Measurements from ENCODE around the gene RAB3GAP2.
"Not testable (repeated sequence)": the region's sequence is repeated elsewhere in the genome, so short reads cannot be mapped to it uniquely, and the experiment has no call there.

Gene RAB3GAP2

DNA sequence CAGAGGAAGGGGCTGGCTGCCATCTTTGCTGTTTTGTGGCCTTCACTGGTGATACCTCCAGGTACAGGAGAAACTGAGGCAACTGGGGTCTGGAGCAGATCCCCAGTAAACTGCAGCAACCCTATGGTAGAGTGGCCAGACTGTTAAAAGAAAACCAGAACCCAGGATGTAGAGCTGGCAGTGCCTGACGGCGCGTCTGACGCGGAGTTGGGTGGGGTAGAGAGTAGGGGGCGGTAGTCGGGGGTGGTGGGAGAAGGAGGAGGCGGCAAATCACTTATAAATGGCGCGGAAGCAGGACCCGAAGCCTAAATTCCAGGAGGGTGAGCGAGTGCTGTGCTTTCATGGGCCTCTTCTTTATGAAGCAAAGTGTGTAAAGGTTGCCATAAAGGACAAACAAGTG is 19.0 kb downstream of the RAB3GAP2 start:
- H3K36me3 ChIP-seq (ENCODE audit: insufficient read depth, low read depth, low read length): peaks cover 49% of the 10 kb centered on the region
- peaks cover 37% of the 10 kb centered on the region for H3K9me3 ChIP-seq (ENCODE audit: insufficient read depth, low read depth, low read length)
- H3K27ac ChIP-seq (ENCODE audit: low read length); H3K9ac ChIP-seq (ENCODE audit: low read depth, low read length); H3K4me1 ChIP-seq (ENCODE audit: insufficient read depth, low read length); H3K4me3 ChIP-seq (ENCODE audit: low read length); H3K27me3 ChIP-seq (ENCODE audit: insufficient read depth, low read length): not testable (repeated sequence)

DNA sequence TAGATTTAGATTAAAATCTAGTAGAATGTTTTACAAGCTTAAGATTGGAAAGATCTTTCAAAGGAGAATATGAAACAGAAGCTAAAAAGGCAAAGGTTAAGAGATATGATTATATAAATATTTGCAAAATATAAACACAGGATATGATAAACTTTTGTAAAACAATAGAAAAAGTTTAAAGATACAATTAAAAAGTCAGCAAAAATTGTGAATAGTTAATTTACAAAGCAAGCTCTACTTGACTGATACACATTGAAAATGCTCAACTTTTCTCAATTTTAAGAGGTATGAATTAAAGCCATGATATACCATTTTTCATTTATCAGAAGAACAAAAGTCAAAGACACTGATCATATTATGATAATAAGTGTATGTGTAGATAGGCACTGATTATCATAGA is 21.0 kb downstream of the RAB3GAP2 start:
- no peaks in the 10 kb centered on the region for H3K27me3 ChIP-seq (ENCODE audit: insufficient read depth, low read length)
- H3K9me3 ChIP-seq (ENCODE audit: insufficient read depth, low read depth, low read length): peaks cover 48% of the 10 kb centered on the region
- H3K36me3 ChIP-seq (ENCODE audit: insufficient read depth, low read depth, low read length): peaks cover 60% of the 10 kb centered on the region
- peaks cover 1% of the 10 kb centered on the region; the same call in 1 of the 2 replicates for H3K4me1 ChIP-seq (ENCODE audit: insufficient read depth, low read length)
- no peak overlapping the region for H3K4me3 ChIP-seq (ENCODE audit: low read length)
- H3K27ac ChIP-seq (ENCODE audit: low read length): no peak overlapping the region
- no peak overlapping the region for H3K9ac ChIP-seq (ENCODE audit: low read depth, low read length)

DNA sequence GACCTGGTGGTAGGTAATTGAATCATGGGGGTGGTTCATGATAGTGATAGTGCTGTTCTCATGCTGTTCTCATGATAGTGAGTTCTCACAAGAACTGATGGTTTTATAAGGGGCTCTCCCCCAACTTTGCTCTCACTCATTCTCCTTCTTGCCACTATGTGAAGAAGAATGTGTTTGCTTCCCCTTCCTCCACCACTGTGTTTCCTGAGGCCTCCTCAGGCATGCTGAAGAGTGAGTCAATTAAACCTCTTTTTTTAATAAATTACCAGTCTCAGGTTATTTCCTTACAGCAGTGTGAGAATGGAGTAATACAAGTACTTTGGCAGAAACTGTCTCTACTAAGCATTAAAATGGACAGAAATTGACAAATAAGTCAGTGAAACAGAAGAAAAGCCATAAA is 21.6 kb downstream of the RAB3GAP2 start:
- peaks cover 60% of the 10 kb centered on the region for H3K36me3 ChIP-seq (ENCODE audit: insufficient read depth, low read depth, low read length)
- peaks cover 48% of the 10 kb centered on the region for H3K9me3 ChIP-seq (ENCODE audit: insufficient read depth, low read depth, low read length)
- H3K27me3 ChIP-seq (ENCODE audit: insufficient read depth, low read length): no peaks in the 10 kb centered on the region
- no peaks in the 10 kb centered on the region for H3K4me1 ChIP-seq (ENCODE audit: insufficient read depth, low read length)
- H3K27ac ChIP-seq (ENCODE audit: low read length): no peak overlapping the region
- no peak overlapping the region for H3K9ac ChIP-seq (ENCODE audit: low read depth, low read length)
- 0 out of 2 replicates have a peak overlapping the region, but pooled peaks have one; percentile 5 for H3K4me3 ChIP-seq (ENCODE audit: low read length)

DNA sequence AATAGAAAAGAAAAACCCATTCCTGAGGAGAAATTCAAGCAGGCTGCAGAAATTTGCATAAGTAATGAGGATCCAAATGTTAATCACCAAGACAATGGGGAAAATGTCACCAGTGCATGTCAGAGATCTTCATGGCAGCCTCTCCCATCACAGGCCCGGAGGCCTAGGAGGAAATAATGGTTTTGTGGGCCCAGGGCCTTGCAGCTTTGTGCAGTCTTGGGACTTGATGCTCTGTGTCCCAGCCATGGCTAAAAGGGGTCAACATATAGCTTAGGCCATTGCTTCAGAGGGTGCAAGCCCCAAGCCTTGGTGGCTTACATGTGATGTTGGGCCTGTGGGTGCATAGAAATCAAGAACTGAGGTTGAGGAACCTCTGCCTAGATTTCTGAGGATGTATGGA is 22.7 kb downstream of the RAB3GAP2 start:
- H3K4me3 ChIP-seq (ENCODE audit: low read length): no peak overlapping the region
- no peak overlapping the region for H3K27ac ChIP-seq (ENCODE audit: low read length)
- no peak overlapping the region for H3K9ac ChIP-seq (ENCODE audit: low read depth, low read length)
- peaks cover 48% of the 10 kb centered on the region for H3K9me3 ChIP-seq (ENCODE audit: insufficient read depth, low read depth, low read length)
- H3K27me3 ChIP-seq (ENCODE audit: insufficient read depth, low read length): no peaks in the 10 kb centered on the region
- peaks cover 60% of the 10 kb centered on the region for H3K36me3 ChIP-seq (ENCODE audit: insufficient read depth, low read depth, low read length)
- peaks cover 2% of the 10 kb centered on the region; the same call in 1 of the 2 replicates for H3K4me1 ChIP-seq (ENCODE audit: insufficient read depth, low read length)

DNA sequence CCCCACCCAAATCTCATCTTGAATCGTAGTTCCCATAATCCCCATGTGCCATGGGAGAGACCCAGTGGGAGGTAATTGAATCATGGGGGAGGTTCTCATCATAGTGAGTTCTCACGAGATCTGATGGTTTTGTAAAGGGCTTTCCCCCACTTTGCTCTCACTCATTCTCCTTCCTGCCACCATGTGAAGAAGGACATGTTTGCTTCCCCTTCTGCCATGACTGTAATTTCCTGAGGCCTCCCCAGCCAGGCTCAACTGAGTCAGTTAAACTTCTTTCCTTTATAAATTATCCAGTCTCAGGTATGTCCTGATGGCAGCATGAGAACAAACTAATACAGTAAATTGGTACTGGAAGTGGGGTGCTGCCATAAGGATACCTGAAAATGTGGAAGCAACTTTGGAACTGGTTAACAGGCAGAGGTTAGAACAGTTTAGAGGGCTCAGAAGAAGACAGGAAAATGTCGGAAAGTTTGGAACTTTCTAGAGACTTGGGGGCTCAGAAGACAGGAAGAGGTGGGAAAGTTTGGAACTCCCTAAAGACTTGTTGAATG is 23.5 kb downstream of the RAB3GAP2 start:
- not testable (repeated sequence) for H3K4me1 ChIP-seq (ENCODE audit: insufficient read depth, low read length); H3K4me3 ChIP-seq (ENCODE audit: low read length); H3K9ac ChIP-seq (ENCODE audit: low read depth, low read length); H3K27ac ChIP-seq (ENCODE audit: low read length); H3K27me3 ChIP-seq (ENCODE audit: insufficient read depth, low read length)
- peaks cover 60% of the 10 kb centered on the region for H3K36me3 ChIP-seq (ENCODE audit: insufficient read depth, low read depth, low read length)
- peaks cover 48% of the 10 kb centered on the region for H3K9me3 ChIP-seq (ENCODE audit: insufficient read depth, low read depth, low read length)

DNA sequence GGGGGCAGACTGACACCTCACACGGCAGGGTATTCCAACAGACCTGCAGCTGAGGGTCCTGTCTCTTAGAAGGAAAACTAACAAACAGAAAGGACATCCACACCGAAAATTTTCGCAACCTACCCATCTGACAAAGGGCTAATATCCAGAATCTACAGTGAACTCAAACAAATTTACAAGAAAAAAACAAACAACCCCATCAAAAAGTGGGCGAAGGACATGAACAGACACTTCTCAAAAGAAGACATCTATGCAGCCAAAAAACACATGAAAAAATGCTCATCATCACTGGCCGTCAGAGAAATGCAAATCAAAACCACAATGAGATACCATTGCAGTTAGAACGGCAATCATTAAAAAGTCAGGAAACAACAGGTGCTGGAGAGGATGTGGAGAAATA is 26.4 kb downstream of the RAB3GAP2 start:
- H3K4me1 ChIP-seq (ENCODE audit: insufficient read depth, low read length); H3K9ac ChIP-seq (ENCODE audit: low read depth, low read length); H3K27ac ChIP-seq (ENCODE audit: low read length); H3K4me3 ChIP-seq (ENCODE audit: low read length); H3K27me3 ChIP-seq (ENCODE audit: insufficient read depth, low read length): not testable (repeated sequence)
- Histone ChIP-seq H3K36me3 (ENCODE audit: insufficient read depth, low read depth, low read length) (peaks cover 35% of the 10 kb centered on the region), H3K9me3 (ENCODE audit: insufficient read depth, low read depth, low read length) (peaks cover 37% of the 10 kb centered on the region)

DNA sequence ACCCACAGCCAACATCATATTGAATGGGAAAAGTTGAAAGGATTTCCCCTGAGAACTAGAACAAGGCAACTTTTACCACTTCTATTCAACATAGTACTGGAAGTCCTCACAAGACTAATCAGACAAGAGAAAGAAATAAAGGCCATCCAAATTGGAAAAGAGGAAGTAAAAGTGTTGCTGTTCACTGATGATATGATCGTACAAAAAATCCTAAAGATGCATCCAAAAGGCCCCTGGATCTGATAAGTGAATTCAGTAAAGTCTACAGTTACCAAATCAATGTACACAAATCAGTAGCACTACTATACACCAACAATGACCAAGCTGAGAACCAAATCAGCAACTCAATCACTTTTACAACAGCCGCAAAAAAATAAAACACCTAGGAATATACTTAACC is 28.3 kb downstream of the RAB3GAP2 start:
- peaks cover 7% of the 10 kb centered on the region; the same call in 1 of the 2 replicates for H3K4me1 ChIP-seq (ENCODE audit: insufficient read depth, low read length)
- H3K27me3 ChIP-seq (ENCODE audit: insufficient read depth, low read length): no peaks in the 10 kb centered on the region
- H3K9me3 ChIP-seq (ENCODE audit: insufficient read depth, low read depth, low read length): peaks cover 17% of the 10 kb centered on the region
- no peak overlapping the region for H3K4me3 ChIP-seq (ENCODE audit: low read length)
- no peak overlapping the region for H3K9ac ChIP-seq (ENCODE audit: low read depth, low read length)
- H3K36me3 ChIP-seq (ENCODE audit: insufficient read depth, low read depth, low read length): peaks cover 15% of the 10 kb centered on the region
- no peak overlapping the region for H3K27ac ChIP-seq (ENCODE audit: low read length)

DNA sequence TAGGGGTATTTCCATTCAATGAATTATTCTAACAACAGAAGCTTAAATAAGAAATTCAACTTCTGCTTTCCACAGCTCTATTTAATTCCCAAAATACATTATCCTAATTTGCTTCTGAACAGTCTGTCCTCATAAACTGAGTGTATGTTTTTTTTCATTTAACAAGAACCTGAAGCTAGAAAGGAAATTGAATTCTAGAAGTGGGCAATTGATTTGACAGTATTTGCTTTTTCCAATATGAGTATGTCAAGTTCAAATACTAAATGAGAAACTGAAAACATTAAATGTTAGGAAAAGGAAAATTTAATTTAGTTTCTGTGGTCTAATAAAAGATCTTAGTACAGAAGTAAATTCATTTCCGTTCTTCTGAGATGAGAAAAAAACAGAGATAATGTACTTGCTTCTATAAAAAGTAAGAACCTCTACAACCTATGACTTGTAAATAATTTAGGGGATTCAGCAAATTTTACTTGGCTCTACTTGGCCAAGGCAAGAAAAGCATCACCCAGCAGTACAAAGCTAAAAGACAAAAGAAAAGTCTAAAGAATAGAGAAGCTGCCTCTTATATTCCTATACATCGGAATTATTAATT is 31.1 kb downstream of the RAB3GAP2 start:
- Histone ChIP-seq H3K9me3 (ENCODE audit: insufficient read depth, low read depth, low read length) (no peaks in the 10 kb centered on the region), H3K27me3 (ENCODE audit: insufficient read depth, low read length) (no peaks in the 10 kb centered on the region), H3K9ac (ENCODE audit: low read depth, low read length) (no peak overlapping the region), H3K4me3 (ENCODE audit: low read length) (no peak overlapping the region), H3K27ac (ENCODE audit: low read length) (no peak overlapping the region), H3K36me3 (ENCODE audit: insufficient read depth, low read depth, low read length) (no peaks in the 10 kb centered on the region), H3K4me1 (ENCODE audit: insufficient read depth, low read length) (peaks cover 7% of the 10 kb centered on the region; the same call in 1 of the 2 replicates)

DNA sequence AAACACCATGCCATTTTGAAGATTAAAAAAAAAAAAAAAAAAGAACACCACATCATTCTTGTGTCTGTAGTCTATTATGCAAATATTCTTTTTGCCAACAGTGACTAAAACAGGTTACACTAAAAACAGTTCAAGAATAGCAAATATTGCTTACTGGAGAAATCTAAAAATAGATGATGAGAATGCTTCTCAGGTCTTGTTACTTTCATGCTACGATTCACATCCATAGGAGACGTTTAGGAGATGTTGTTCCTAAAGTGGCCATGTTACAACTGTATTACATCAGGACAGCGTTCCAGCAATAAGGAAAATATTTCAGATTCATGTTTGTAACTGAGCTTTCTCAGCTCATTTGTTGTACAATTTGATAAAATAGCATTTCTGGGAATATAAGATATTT is 32.3 kb downstream of the RAB3GAP2 start:
- Histone ChIP-seq H3K4me1 (ENCODE audit: insufficient read depth, low read length) (peaks cover 15% of the 10 kb centered on the region; the same call in 1 of the 2 replicates), H3K9ac (ENCODE audit: low read depth, low read length) (no peak overlapping the region), H3K9me3 (ENCODE audit: insufficient read depth, low read depth, low read length) (no peaks in the 10 kb centered on the region), H3K4me3 (ENCODE audit: low read length) (no peak overlapping the region), H3K27ac (ENCODE audit: low read length) (no peak overlapping the region), H3K36me3 (ENCODE audit: insufficient read depth, low read depth, low read length) (no peaks in the 10 kb centered on the region), H3K27me3 (ENCODE audit: insufficient read depth, low read length) (no peaks in the 10 kb centered on the region)

DNA sequence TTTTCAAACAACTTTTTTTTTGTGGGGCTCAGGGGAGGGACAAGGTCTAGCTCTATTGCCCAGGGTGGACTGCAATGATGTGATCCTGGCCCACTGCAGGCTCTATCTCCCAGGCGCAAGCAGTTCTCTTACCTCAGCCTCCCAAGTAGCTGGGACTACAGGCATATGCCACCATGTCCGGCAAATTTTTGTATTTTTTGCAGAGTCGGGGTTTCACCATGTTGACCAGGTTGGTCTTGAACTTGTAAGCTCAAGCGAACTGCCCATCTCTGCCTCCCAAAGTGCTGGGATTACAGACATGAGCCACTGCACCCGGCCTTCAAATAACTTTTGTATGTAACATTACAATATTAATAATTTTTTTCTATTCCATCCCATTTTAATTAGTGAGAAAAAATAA is 33.0 kb downstream of the RAB3GAP2 start:
- H3K4me3 ChIP-seq (ENCODE audit: low read length): no peak overlapping the region
- no peaks in the 10 kb centered on the region for H3K9me3 ChIP-seq (ENCODE audit: insufficient read depth, low read depth, low read length)
- H3K4me1 ChIP-seq (ENCODE audit: insufficient read depth, low read length): peaks cover 14% of the 10 kb centered on the region; the same call in 1 of the 2 replicates
- H3K36me3 ChIP-seq (ENCODE audit: insufficient read depth, low read depth, low read length): no peaks in the 10 kb centered on the region
- no peak overlapping the region for H3K27ac ChIP-seq (ENCODE audit: low read length)
- H3K27me3 ChIP-seq (ENCODE audit: insufficient read depth, low read length): no peaks in the 10 kb centered on the region
- H3K9ac ChIP-seq (ENCODE audit: low read depth, low read length): no peak overlapping the region

DNA sequence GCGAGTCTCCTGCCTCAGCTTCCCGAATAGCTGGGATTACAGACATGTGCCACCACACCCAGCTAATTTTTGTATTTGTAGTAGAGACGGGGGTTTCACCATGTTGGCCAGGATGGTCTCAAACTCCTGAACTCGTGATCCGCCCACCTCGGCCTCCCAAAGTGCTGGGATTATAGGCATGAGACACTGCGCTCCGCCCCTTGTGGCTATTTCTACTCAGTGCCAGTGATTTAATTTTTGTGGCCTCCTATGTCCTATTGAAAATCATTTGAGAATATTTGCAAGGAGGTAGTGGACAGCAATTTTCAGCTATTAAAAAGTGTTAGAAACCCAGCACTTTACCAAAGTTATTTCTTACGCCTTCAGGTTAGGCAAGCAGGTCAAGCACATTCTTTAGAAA is 36.0 kb downstream of the RAB3GAP2 start:
- not testable (repeated sequence) for H3K36me3 ChIP-seq (ENCODE audit: insufficient read depth, low read depth, low read length); H3K27me3 ChIP-seq (ENCODE audit: insufficient read depth, low read length); H3K4me3 ChIP-seq (ENCODE audit: low read length); H3K9ac ChIP-seq (ENCODE audit: low read depth, low read length); H3K9me3 ChIP-seq (ENCODE audit: insufficient read depth, low read depth, low read length); H3K27ac ChIP-seq (ENCODE audit: low read length)
- H3K4me1 ChIP-seq (ENCODE audit: insufficient read depth, low read length): peaks cover 12% of the 10 kb centered on the region; the same call in 1 of the 2 replicates

DNA sequence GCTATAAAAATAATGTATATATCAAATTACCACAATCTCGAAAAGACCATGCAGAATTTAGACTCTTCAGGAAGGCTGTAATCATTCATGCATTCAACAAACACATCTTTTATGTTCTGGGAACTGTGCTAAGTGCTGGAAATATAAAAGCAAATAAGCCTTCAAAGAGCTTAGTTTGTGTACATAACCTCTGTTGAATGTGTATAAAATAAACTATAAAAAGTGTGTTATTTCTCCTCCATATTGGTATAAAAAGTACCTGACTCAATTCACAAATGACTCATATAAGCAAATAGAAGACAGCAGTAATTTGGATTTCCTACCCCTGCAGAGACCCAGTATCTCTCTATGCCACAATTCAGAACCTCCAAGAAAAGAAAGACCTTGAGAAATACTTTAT is 36.8 kb downstream of the RAB3GAP2 start:
- Histone ChIP-seq H3K9ac (ENCODE audit: low read depth, low read length) (no peak overlapping the region), H3K36me3 (ENCODE audit: insufficient read depth, low read depth, low read length) (peaks cover 6% of the 10 kb centered on the region; the same call in 1 of the 2 replicates), H3K4me1 (ENCODE audit: insufficient read depth, low read length) (peaks cover 12% of the 10 kb centered on the region; the same call in 1 of the 2 replicates), H3K27me3 (ENCODE audit: insufficient read depth, low read length) (no peaks in the 10 kb centered on the region), H3K27ac (ENCODE audit: low read length) (no peak overlapping the region), H3K4me3 (ENCODE audit: low read length) (no peak overlapping the region), H3K9me3 (ENCODE audit: insufficient read depth, low read depth, low read length) (no peaks in the 10 kb centered on the region)
